ENCODE results near the gene TTLL12.

DNA sequence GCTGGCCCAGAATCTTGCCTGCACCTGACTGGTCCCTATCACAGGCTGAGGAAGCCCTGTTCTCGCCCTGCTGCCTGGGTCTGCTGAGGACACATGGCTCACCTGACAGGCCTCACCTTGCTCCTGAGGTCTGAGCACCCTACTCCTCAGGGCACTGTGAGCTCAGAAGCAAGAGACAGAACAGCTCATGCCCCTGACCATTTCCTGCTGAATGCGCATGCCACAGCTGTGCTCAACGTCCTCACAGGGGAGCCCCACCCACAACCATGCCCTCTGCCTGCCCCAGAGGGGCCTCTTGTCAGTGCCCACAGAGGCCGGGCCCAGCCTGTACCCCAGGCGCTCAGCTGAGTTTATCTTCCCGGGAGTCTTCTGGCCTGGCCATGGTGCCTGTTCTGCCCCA, 38.4 kb downstream of the TTLL12 start:
- TF ChIP-seq, protein P1, sequence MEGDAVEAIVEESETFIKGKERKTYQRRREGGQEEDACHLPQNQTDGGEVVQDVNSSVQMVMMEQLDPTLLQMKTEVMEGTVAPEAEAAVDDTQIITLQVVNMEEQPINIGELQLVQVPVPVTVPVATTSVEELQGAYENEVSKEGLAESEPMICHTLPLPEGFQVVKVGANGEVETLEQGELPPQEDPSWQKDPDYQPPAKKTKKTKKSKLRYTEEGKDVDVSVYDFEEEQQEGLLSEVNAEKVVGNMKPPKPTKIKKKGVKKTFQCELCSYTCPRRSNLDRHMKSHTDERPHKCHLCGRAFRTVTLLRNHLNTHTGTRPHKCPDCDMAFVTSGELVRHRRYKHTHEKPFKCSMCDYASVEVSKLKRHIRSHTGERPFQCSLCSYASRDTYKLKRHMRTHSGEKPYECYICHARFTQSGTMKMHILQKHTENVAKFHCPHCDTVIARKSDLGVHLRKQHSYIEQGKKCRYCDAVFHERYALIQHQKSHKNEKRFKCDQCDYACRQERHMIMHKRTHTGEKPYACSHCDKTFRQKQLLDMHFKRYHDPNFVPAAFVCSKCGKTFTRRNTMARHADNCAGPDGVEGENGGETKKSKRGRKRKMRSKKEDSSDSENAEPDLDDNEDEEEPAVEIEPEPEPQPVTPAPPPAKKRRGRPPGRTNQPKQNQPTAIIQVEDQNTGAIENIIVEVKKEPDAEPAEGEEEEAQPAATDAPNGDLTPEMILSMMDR (optimal IDR thresholded peaks at IDR 0.05 in 1 of 3, IDR thresholded peaks at IDR 0.05 in 1 of 3, conservative IDR thresholded peaks at IDR 0.05 in 1 of 3; ENCODE audit: extremely low read depth in 1 of 3, insufficient read depth in 2 of 3, low read length in 3 of 3): no peak
- TF ChIP-seq EZH2 (IDR thresholded peaks at IDR 0.05; ENCODE audit: low read length): no peak

All from keratinocyte (primary cell).